Measurements from ENCODE around the gene OR52D1. TPM values are rescaled to one million over a fixed set of nuclear protein-coding genes. Genes with fewer than 3 reads are reported as not detected.

The OR52D1 gene
- total and polyA plus RNA-seq, 2 experiments from 2014 or later: not detected

- Histone ChIP-seq H3K27ac (no peak overlapping the region), H3K9ac (no peak overlapping the region), H2AFZ (no peak overlapping the region), H3K4me1 (ENCODE audit: insufficient read depth) (no peaks in the 10 kb centered on the region), H3K4me2 (ENCODE audit: unreplicated experiment) (no peak overlapping the region), H4K20me1 (ENCODE audit: insufficient read depth) (no peaks in the 10 kb centered on the region), H3F3A (ENCODE audit: insufficient read depth) (no peaks in the 10 kb centered on the region), H3K9me3 (ENCODE audit: low read depth) (no peaks in the 10 kb centered on the region), H3K36me3 (ENCODE audit: low read depth) (no peaks in the 10 kb centered on the region), H3K4me3 (no peak overlapping the region), H3K79me2 (ENCODE audit: insufficient read depth) (no peaks in the 10 kb centered on the region), H3K9me2 (ENCODE audit: insufficient read depth) (no peaks in the 10 kb centered on the region), H3K27me3 (replicated peaks; ENCODE audit: insufficient read depth) (no peaks in the 10 kb centered on the region)
- 31 to 37% methylated on average over 3 of the region's 3 CpGs for WGBS, 2 experiments (ENCODE audit: low coverage in 1 of 2, low lambda C conversion rate in 2 of 2, missing lambda C conversion rate in 2 of 2)
- TF ChIP-seq EZH2 (IDR thresholded peaks at IDR 0.05; ENCODE audit: insufficient read depth, poor library complexity, severe bottlenecking) (no peak), EZH2phosphoT487 (IDR thresholded peaks at IDR 0.05; ENCODE audit: insufficient read depth, low read depth) (no peak)
- in situ Hi-C loops (cut with MboI): no loop called here
- DNase-seq: no peak
These were observed 36.3 kb downstream of the OR52D1 start for GRCh38 chr11:5524756-5525155.

- Histone ChIP-seq H3K27me3 (replicated peaks; ENCODE audit: insufficient read depth) (no peaks in the 10 kb centered on the region), H3K9ac (no peak overlapping the region), H2AFZ (no peak overlapping the region), H3K9me2 (ENCODE audit: insufficient read depth) (no peaks in the 10 kb centered on the region), H3K4me3 (no peak overlapping the region), H3K27ac (no peak overlapping the region), H3K4me1 (ENCODE audit: insufficient read depth) (no peaks in the 10 kb centered on the region), H3K36me3 (ENCODE audit: low read depth) (no peaks in the 10 kb centered on the region), H4K20me1 (ENCODE audit: insufficient read depth) (no peaks in the 10 kb centered on the region), H3K4me2 (ENCODE audit: unreplicated experiment) (no peak overlapping the region), H3K9me3 (ENCODE audit: low read depth) (no peaks in the 10 kb centered on the region), H3F3A (ENCODE audit: insufficient read depth) (no peaks in the 10 kb centered on the region), H3K79me2 (ENCODE audit: insufficient read depth) (no peaks in the 10 kb centered on the region)
- TF ChIP-seq EZH2phosphoT487 (IDR thresholded peaks at IDR 0.05; ENCODE audit: insufficient read depth, low read depth) (no peak), EZH2 (IDR thresholded peaks at IDR 0.05; ENCODE audit: insufficient read depth, poor library complexity, severe bottlenecking) (no peak)
- DNase-seq: no peak
- in situ Hi-C loops (cut with MboI): no loop called here
- 69 to 74% methylated on average over 5 of the region's 5 CpGs for WGBS, 2 experiments (ENCODE audit: low coverage in 1 of 2, low lambda C conversion rate in 2 of 2, missing lambda C conversion rate in 2 of 2)
These were observed 39.2 kb downstream of the OR52D1 start for GRCh38 chr11:5527716-5528115.

GRCh38 chr11:5528495-5528894 lies 40.0 kb downstream of the OR52D1 start:
- H3K9ac ChIP-seq: no peak overlapping the region
- WGBS, 2 experiments (ENCODE audit: low coverage in 1 of 2, low lambda C conversion rate in 2 of 2, missing lambda C conversion rate in 2 of 2): 0 to 7% methylated on average over 1 of the region's 1 CpG
- no peaks in the 10 kb centered on the region for H3K9me3 ChIP-seq (ENCODE audit: low read depth)
- DNase-seq: no peak
- no peak for TF ChIP-seq EZH2phosphoT487 (IDR thresholded peaks at IDR 0.05; ENCODE audit: insufficient read depth, low read depth)
- no peak for TF ChIP-seq EZH2 (IDR thresholded peaks at IDR 0.05; ENCODE audit: insufficient read depth, poor library complexity, severe bottlenecking)
- H3K27ac ChIP-seq: no peak overlapping the region
- H3K79me2 ChIP-seq (ENCODE audit: insufficient read depth): no peaks in the 10 kb centered on the region
- no peaks in the 10 kb centered on the region for H3F3A ChIP-seq (ENCODE audit: insufficient read depth)
- H3K9me2 ChIP-seq (ENCODE audit: insufficient read depth): no peaks in the 10 kb centered on the region
- H3K4me3 ChIP-seq: no peak overlapping the region
- H3K4me2 ChIP-seq (ENCODE audit: unreplicated experiment): no peak overlapping the region
- no peaks in the 10 kb centered on the region for H4K20me1 ChIP-seq (ENCODE audit: insufficient read depth)
- H2AFZ ChIP-seq: no peak overlapping the region
- no peaks in the 10 kb centered on the region for H3K36me3 ChIP-seq (ENCODE audit: low read depth)
- H3K27me3 ChIP-seq (replicated peaks; ENCODE audit: insufficient read depth): no peaks in the 10 kb centered on the region
- in situ Hi-C loops (cut with MboI): no loop called here
- H3K4me1 ChIP-seq (ENCODE audit: insufficient read depth): no peaks in the 10 kb centered on the region

GRCh38 chr11:5531053-5531831 lies 42.8 kb downstream of the OR52D1 start:
- Histone ChIP-seq H3K4me1 (ENCODE audit: insufficient read depth) (no peaks in the 10 kb centered on the region), H3K4me2 (ENCODE audit: unreplicated experiment) (no peak overlapping the region), H3K79me2 (ENCODE audit: insufficient read depth) (no peaks in the 10 kb centered on the region), H3K36me3 (ENCODE audit: low read depth) (no peaks in the 10 kb centered on the region), H3K27me3 (replicated peaks; ENCODE audit: insufficient read depth) (no peaks in the 10 kb centered on the region), H3K9me2 (ENCODE audit: insufficient read depth) (no peaks in the 10 kb centered on the region), H3F3A (ENCODE audit: insufficient read depth) (no peaks in the 10 kb centered on the region), H3K27ac (no peak overlapping the region), H4K20me1 (ENCODE audit: insufficient read depth) (no peaks in the 10 kb centered on the region), H3K9ac (no peak overlapping the region), H3K9me3 (ENCODE audit: low read depth) (no peaks in the 10 kb centered on the region), H3K4me3 (no peak overlapping the region), H2AFZ (no peak overlapping the region)
- WGBS, 2 experiments (ENCODE audit: low coverage in 1 of 2, low lambda C conversion rate in 2 of 2, missing lambda C conversion rate in 2 of 2): 22 to 27% methylated on average over 2 of the region's 2 CpGs
- no peak for DNase-seq
- TF ChIP-seq EZH2 (IDR thresholded peaks at IDR 0.05; ENCODE audit: insufficient read depth, poor library complexity, severe bottlenecking) (no peak), EZH2phosphoT487 (IDR thresholded peaks at IDR 0.05; ENCODE audit: insufficient read depth, low read depth) (no peak)
- in situ Hi-C loops (cut with MboI): no loop called here

All from GM23248 (cell line).